Measurements from ENCODE around the gene RABEP2. TPM values are rescaled to one million over a fixed set of nuclear protein-coding genes. Genes with fewer than 3 reads are reported as not detected.
"Not testable (repeated sequence)": the region's sequence is repeated elsewhere in the genome, so short reads cannot be mapped to it uniquely, and the experiment has no call there.

Gene RABEP2
- total and polyA plus RNA-seq, 12 donors = 11.8 to 47.6 (median 15.9) TPM

- H3K4me1 ChIP-seq = no peaks in the 10 kb centered on the region
- no peak overlapping the region for H3K27ac ChIP-seq
- no peak for ATAC-seq
- intact Hi-C loops (cut with DNase I) = loop anchor here in 3 of 10 donors (10.0 kb wide), 2 partner anchors 52 to 72 kb away; partner anchors contain the start of gene RABEP2 (in 2 of the 3)
- H3K36me3 ChIP-seq = peaks cover 0 to 81% (median 26%) of the 10 kb centered on the region in 9 donors
- no peak overlapping the region for H3K4me3 ChIP-seq
- no peaks in the 10 kb centered on the region for H3K27me3 ChIP-seq
- DNase-seq = no peak
- H3K9me3 ChIP-seq = no peaks in the 10 kb centered on the region
- WGBS, 2 donors = 80 to 89% methylated on average over 14 to 15 of the region's 15 CpGs
- TF ChIP-seq CTCF (IDR thresholded peaks at IDR 0.05) = no peak
Measured at GRCh38 chr16:28872952-28873351, 52.1 kb downstream of the RABEP2 start.

GRCh38 chr16:28869201-28869600 lies 55.8 kb downstream of the RABEP2 start:
- DNase-seq (no peak), ATAC-seq (no peak)
- peaks cover 4 to 17% (median 12%) of the 10 kb centered on the region in 9 donors for H3K4me1 ChIP-seq
- TF ChIP-seq CTCF (IDR thresholded peaks at IDR 0.05) = no peak
- no peaks in the 10 kb centered on the region for H3K9me3 ChIP-seq
- 92 to 94% methylated on average over 11 of the region's 11 CpGs for WGBS, 2 donors
- peaks cover 0 to 78% (median 36%) of the 10 kb centered on the region in 9 donors for H3K36me3 ChIP-seq
- no peak overlapping the region for H3K27ac ChIP-seq
- no peak overlapping the region for H3K4me3 ChIP-seq
- no peaks in the 10 kb centered on the region for H3K27me3 ChIP-seq
- intact Hi-C loops (cut with DNase I) = loop anchor here in 3 of 10 donors (5.0 to 10.0 kb wide), 2 partner anchors 53 to 56 kb away; partner anchors contain the start of gene RABEP2 (in 2 of the 3)

- WGBS, 2 donors = 88 to 95% methylated on average over 9 of the region's 9 CpGs
- intact Hi-C loops (cut with DNase I) = loop anchor here in 3 of 10 donors (5.0 to 10.0 kb wide), 2 partner anchors 55 to 57 kb away; partner anchors contain the start of gene RABEP2 (in 2 of the 3)
Measured at GRCh38 chr16:28867646-28868045, 57.4 kb downstream of the RABEP2 start.

DNA sequence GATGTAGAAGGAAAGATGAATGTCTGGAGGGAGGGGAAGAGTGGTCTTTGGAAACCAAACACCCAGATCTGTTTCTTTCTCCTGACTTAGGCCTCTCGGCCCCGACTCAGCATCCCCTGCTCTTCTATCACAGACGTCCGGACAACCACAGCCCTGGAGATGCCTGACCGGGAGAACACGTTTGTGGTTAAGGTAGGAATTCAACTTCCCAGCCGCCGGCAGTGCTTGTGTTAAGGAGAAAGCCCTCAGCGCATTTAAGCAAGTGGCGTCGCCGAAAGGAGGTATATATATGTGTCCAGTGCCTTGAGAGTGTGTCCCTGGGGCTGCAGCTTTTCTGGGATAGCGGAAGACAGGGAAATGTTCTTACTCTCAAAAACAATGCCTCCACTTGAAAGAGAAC lies 57.8 kb downstream of the RABEP2 start:
- no peaks in the 10 kb centered on the region for H3K27me3 ChIP-seq
- intact Hi-C loops (cut with DNase I) = loop anchor here in 3 of 10 donors (5.0 to 10.0 kb wide), 2 partner anchors 55 to 58 kb away; partner anchors contain the start of gene RABEP2 (in 2 of the 3)
- no peaks in the 10 kb centered on the region for H3K9me3 ChIP-seq
- DNase-seq = no peak
- H3K4me1 ChIP-seq = peaks cover 4 to 25% (median 19%) of the 10 kb centered on the region in 9 donors
- 92 to 93% methylated on average over 13 of the region's 13 CpGs for WGBS, 2 donors
- no peak for ATAC-seq
- no peak overlapping the region for H3K27ac ChIP-seq
- no peak overlapping the region for H3K4me3 ChIP-seq
- H3K36me3 ChIP-seq = peaks cover 0 to 59% (median 33%) of the 10 kb centered on the region in 9 donors
- TF ChIP-seq CTCF (IDR thresholded peaks at IDR 0.05) = no peak

More at GRCh38 chr16:28867646-28868045, 57.4 kb downstream of the RABEP2 start:
- not testable (repeated sequence) for H3K4me3 ChIP-seq, H3K27me3 ChIP-seq, DNase-seq, H3K9me3 ChIP-seq, H3K27ac ChIP-seq, ATAC-seq
- peaks cover 4 to 21% (median 18%) of the 10 kb centered on the region in 9 donors for H3K4me1 ChIP-seq
- peaks cover 0 to 63% (median 33%) of the 10 kb centered on the region in 9 donors for H3K36me3 ChIP-seq

DNA sequence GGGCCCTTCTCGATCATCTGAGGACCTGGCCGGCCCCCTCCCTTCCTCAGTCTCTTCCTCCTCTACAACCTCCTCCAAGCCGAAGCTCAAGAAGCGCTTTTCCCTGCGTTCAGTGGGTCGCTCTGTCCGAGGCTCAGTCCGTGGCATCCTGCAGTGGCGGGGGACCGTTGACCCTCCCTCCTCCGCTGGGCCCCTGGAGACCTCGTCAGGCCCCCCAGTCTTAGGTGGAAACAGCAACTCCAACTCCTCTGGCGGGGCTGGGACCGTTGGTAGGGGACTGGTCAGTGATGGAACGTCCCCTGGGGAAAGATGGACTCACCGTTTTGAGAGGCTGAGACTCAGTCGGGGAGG lies 58.6 kb downstream of the RABEP2 start:
- Histone ChIP-seq H3K9me3 (no peaks in the 10 kb centered on the region), H3K27ac (no peak overlapping the region), H3K36me3 (peaks cover 0 to 51% (median 33%) of the 10 kb centered on the region in 9 donors), H3K4me1 (peaks cover 4 to 27% (median 19%) of the 10 kb centered on the region in 9 donors), H3K4me3 (no peak overlapping the region), H3K27me3 (no peaks in the 10 kb centered on the region)
- no peak for TF ChIP-seq CTCF (IDR thresholded peaks at IDR 0.05)
- 79 to 82% methylated on average over 17 of the region's 17 CpGs for WGBS, 2 donors
- DNase-seq = no peak
- no peak for ATAC-seq
- intact Hi-C loops (cut with DNase I) = loop anchor here in 3 of 10 donors (5.0 to 10.0 kb wide), 2 partner anchors 56 to 58 kb away; partner anchors contain the start of gene RABEP2 (in 2 of the 3)

Data from heart right ventricle (tissue), 16 donors.